ENCODE results near the gene RABL6.

DNA sequence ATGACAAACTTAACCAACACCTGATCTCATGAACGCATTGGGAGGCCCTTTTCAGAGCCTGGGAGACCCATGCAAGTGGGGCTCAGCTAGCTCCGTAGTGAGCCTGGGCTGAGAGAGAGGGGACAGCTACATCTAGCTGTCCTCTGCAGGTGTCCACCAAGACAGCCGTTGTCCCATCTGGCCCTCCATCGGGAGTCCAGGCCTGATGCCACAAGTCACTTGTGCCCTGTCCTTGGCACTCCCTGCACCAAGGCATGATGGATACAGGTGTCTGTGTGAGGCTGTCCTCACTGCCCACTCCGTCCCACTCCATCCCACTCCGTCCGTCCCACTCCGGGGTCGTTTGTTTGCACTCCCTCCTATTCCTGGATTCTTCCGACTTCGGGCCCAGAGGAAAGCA is 60.9 kb downstream of the RABL6 start:
- TF ChIP-seq, protein P1, sequence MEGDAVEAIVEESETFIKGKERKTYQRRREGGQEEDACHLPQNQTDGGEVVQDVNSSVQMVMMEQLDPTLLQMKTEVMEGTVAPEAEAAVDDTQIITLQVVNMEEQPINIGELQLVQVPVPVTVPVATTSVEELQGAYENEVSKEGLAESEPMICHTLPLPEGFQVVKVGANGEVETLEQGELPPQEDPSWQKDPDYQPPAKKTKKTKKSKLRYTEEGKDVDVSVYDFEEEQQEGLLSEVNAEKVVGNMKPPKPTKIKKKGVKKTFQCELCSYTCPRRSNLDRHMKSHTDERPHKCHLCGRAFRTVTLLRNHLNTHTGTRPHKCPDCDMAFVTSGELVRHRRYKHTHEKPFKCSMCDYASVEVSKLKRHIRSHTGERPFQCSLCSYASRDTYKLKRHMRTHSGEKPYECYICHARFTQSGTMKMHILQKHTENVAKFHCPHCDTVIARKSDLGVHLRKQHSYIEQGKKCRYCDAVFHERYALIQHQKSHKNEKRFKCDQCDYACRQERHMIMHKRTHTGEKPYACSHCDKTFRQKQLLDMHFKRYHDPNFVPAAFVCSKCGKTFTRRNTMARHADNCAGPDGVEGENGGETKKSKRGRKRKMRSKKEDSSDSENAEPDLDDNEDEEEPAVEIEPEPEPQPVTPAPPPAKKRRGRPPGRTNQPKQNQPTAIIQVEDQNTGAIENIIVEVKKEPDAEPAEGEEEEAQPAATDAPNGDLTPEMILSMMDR (conservative IDR thresholded peaks at IDR 0.05; ENCODE audit: low read depth, low read length), result no peak
- TF ChIP-seq MXI1 (IDR thresholded peaks at IDR 0.05; ENCODE audit: borderline replicate concordance, low read depth, low read length) (no peak), SMC3 (IDR thresholded peaks at IDR 0.05; ENCODE audit: low read depth, low read length) (no peak), BHLHE40 (IDR thresholded peaks at IDR 0.05; ENCODE audit: low read depth, low read length) (no peak), POLR2A (IDR thresholded peaks at IDR 0.05; ENCODE audit: low read depth, low read length) (no peak), CHD1 (IDR thresholded peaks at IDR 0.05; ENCODE audit: low read depth, low read length) (no peak), RFX5 (IDR thresholded peaks at IDR 0.05; ENCODE audit: low read depth, low read length) (no peak), MAFK (IDR thresholded peaks at IDR 0.05; ENCODE audit: low read depth, low read length) (no peak), RAD21 (IDR thresholded peaks at IDR 0.05; ENCODE audit: low read length) (no peak), RCOR1 (IDR thresholded peaks at IDR 0.05; ENCODE audit: insufficient replicate concordance, low read length) (no peak), MAZ (IDR thresholded peaks at IDR 0.05; ENCODE audit: borderline replicate concordance, low read depth, low read length) (no peak)
- TF ChIP-seq, protein P2, sequence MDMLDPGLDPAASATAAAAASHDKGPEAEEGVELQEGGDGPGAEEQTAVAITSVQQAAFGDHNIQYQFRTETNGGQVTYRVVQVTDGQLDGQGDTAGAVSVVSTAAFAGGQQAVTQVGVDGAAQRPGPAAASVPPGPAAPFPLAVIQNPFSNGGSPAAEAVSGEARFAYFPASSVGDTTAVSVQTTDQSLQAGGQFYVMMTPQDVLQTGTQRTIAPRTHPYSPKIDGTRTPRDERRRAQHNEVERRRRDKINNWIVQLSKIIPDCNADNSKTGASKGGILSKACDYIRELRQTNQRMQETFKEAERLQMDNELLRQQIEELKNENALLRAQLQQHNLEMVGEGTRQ (IDR thresholded peaks at IDR 0.05; ENCODE audit: low read depth, low read length), result no peak

Data from IMR-90 (cell line).